K562 (cell line): Measurements from ENCODE around the gene ARL8A. TPM values are rescaled to one million over a fixed set of nuclear protein-coding genes. Genes with fewer than 3 reads are reported as not detected.
A peak's percentile ranks its signal among the peaks of the same experiment; 100 is the strongest.

Experiments used
- FOXA1 ChIP-seq: fragments of 450-650 bp; IDR thresholded peaks from 2 replicates; pipeline ENCODE4 v1.6.1; 2016; ENCODE audit warnings: mild to moderate bottlenecking, borderline replicate concordance
- HCFC1 ChIP-seq: IDR thresholded peaks from 2 replicates; pipeline ENCODE4 v1.6.1; 2012; ENCODE audit warnings: low read depth, low read length, improper control_type of control experiment
- HNRNPLL ChIP-seq: fragments of 200-400 bp; formaldehyde crosslinking; IDR thresholded peaks from 2 replicates; pipeline ENCODE4 v1.6.1; 2017; ENCODE audit warnings: low read length, low read depth, mild to moderate bottlenecking; ENCODE audit not compliant: poor library complexity, severe bottlenecking
- POLR2H ChIP-seq: IDR thresholded peaks from 2 replicates; pipeline ENCODE4 v1.6.1; 2016; ENCODE audit warnings: missing genetic modification characterization, low read depth, mild to moderate bottlenecking, control low read depth, missing compliant biosample characterization, moderate library complexity
- XRCC3 ChIP-seq: fragments of 450-650 bp; IDR thresholded peaks from 2 replicates; pipeline ENCODE4 v1.6.1; 2017; ENCODE audit warnings: mild to moderate bottlenecking, moderate library complexity
- XRCC5 ChIP-seq: fragments of 200-400 bp; formaldehyde crosslinking; IDR thresholded peaks from 2 replicates; pipeline ENCODE4 v1.6.1; 2017; ENCODE audit warnings: low read depth, mild to moderate bottlenecking, low read length
- ZNF212 ChIP-seq: fragments of 450-650 bp; formaldehyde crosslinking; IDR thresholded peaks from 2 replicates; pipeline ENCODE4 v1.4.0; 2020; ENCODE audit warnings: mild to moderate bottlenecking
- ZNF77 ChIP-seq: fragments of 250-450 bp; sonication (Bioruptor Pico); IDR thresholded peaks from 2 replicates; pipeline ENCODE4 v1.5.0; 2020
- polyA plus RNA-seq, 8 experiments: library from polyadenylated mRNA; depleted of rRNA in 4 of 8; stranded (reverse) in 5 of 8; unstranded in 3 of 8; fragments of >200 nt; fragmentation: Nextera tagmentation in 2 of 8; fragmentation: Illumina TruSeq in 1 of 8; extraction: Ambion mirVana in 2 of 8; extraction: Trizol in 1 of 8; gene quantifications; 2 replicates each; pipeline versions ENCODE4 v1.2.1 to v1.2.3, GENCODE V29; 2011 to 2014; ENCODE audit warnings: inconsistent platforms in 1 of 8, missing spikeins in 1 of 8
- total RNA-seq, 7 experiments: library from RNA; depleted of rRNA in 6 of 7; stranded (reverse); fragments of >200 nt in 6 of 7; fragmentation: Illumina TruSeq in 2 of 7; extraction: Trizol in 2 of 7; gene quantifications; 2 replicates each; pipeline versions ENCODE4 v1.2.1 to v1.2.3, GENCODE V29; 2011 to 2021; ENCODE audit warnings: low replicate concordance in 1 of 7
- TF ChIP-seq, protein P1 (sequence below), 3 experiments: fragments of 200-800 bp in 1 of 3; sonication (Bioruptor generic) in 1 of 3; sonication (generic) in 1 of 3; formaldehyde crosslinking in 1 of 3; IDR thresholded peaks; 2 replicates each; pipeline versions ENCODE4 v1.6.1 to v1.8.0; 2016 to 2022; ENCODE audit warnings: mild to moderate bottlenecking in 2 of 3, missing compliant biosample characterization in 2 of 3, missing genetic modification characterization in 2 of 3, missing genetic modification reagents in 1 of 3
- TF ChIP-seq, protein P2 (sequence below): fragments of 450-650 bp; IDR thresholded peaks from 2 replicates; pipeline ENCODE4 v1.6.1; 2016
- TF ChIP-seq, protein P3 (sequence below): fragments of 200-800 bp; sonication (Bioruptor generic); IDR thresholded peaks from 2 replicates; pipeline ENCODE4 v1.6.1; 2016; ENCODE audit warnings: missing genetic modification characterization, missing compliant biosample characterization
- TF ChIP-seq, protein P4 (sequence below): fragments of 450-650 bp; IDR thresholded peaks from 2 replicates; pipeline ENCODE4 v1.6.1; 2017; ENCODE audit warnings: mild to moderate bottlenecking, moderate library complexity
- TF ChIP-seq, protein P5 (sequence below): fragments of 250-450 bp; sonication (Bioruptor Pico); IDR thresholded peaks from 2 replicates; pipeline ENCODE4 v1.5.0; 2021; ENCODE audit warnings: mild to moderate bottlenecking, moderate library complexity

Gene ARL8A
- total and polyA plus RNA-seq, 9 of the 15 experiments (the other 6 are each of a cell fraction or from before 2014, with no cell fraction given): 0.17 to 27.3 (median 15.6) TPM

DNA sequence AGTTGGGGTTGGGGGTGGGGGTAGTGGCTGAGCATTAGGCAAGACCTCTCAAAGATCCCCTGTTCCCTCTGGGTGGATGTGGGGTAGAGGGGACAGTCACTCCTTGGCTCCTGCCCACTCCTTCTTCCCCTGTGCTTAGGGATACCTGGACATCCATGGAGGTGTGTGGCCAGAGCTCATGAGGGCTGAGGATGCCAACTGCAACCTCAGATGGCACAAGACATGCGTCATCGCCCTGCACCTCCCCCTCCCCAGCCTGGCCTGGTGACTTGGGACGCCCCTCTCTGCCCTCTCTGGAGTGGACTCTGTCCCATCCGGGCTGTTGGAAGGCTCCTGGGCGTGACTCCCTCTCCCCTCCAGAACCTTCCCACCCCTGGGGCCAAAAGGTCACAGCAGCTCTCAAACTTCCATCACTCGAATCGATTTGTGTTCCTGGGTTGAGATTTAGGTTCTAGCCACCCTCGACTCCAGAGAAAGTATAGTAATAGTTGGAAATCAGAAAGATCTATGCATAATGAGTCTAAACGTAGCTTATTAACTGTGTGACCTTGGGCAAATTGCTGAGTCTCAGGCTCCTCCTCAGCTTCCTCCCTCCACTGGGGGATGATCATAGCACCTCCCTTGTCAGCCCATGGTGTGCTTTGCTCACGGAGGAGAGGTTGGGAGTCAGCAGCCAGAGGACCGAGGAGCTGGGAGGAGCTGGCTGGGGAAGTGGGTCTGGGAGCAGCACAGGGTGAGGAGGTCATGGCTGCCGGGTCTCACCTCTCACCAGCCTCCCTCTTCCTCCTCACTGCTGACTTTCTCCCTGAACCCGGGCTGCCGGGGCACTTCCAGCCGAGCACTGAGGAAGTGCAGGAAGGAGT lies 18.1 kb upstream of the ARL8A start (continued):
- TF ChIP-seq, protein P1, sequence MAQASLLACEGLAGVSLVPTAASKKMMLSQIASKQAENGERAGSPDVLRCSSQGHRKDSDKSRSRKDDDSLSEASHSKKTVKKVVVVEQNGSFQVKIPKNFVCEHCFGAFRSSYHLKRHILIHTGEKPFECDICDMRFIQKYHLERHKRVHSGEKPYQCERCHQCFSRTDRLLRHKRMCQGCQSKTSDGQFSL (CRISPR knock-in tag; IDR thresholded peaks at IDR 0.05): 0 out of 2 replicates have a peak, but pooled peaks have one; percentile 10
- TF ChIP-seq, protein P1 (tag; IDR thresholded peaks at IDR 0.05): no peak
- TF ChIP-seq HCFC1: 0 out of 2 replicates have a peak, but pooled peaks have one; percentile 7
- TF ChIP-seq ZNF212 (CRISPR knock-in tag): no peak
- TF ChIP-seq POLR2H: no peak; the same call in 1 of the 2 replicates
- TF ChIP-seq FOXA1: no peak
- no peak for TF ChIP-seq ZNF77
- TF ChIP-seq, protein P2, sequence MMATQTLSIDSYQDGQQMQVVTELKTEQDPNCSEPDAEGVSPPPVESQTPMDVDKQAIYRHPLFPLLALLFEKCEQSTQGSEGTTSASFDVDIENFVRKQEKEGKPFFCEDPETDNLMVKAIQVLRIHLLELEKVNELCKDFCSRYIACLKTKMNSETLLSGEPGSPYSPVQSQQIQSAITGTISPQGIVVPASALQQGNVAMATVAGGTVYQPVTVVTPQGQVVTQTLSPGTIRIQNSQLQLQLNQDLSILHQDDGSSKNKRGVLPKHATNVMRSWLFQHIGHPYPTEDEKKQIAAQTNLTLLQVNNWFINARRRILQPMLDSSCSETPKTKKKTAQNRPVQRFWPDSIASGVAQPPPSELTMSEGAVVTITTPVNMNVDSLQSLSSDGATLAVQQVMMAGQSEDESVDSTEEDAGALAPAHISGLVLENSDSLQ: peak; percentile 45
- TF ChIP-seq XRCC5: no peak
- TF ChIP-seq, protein P3, sequence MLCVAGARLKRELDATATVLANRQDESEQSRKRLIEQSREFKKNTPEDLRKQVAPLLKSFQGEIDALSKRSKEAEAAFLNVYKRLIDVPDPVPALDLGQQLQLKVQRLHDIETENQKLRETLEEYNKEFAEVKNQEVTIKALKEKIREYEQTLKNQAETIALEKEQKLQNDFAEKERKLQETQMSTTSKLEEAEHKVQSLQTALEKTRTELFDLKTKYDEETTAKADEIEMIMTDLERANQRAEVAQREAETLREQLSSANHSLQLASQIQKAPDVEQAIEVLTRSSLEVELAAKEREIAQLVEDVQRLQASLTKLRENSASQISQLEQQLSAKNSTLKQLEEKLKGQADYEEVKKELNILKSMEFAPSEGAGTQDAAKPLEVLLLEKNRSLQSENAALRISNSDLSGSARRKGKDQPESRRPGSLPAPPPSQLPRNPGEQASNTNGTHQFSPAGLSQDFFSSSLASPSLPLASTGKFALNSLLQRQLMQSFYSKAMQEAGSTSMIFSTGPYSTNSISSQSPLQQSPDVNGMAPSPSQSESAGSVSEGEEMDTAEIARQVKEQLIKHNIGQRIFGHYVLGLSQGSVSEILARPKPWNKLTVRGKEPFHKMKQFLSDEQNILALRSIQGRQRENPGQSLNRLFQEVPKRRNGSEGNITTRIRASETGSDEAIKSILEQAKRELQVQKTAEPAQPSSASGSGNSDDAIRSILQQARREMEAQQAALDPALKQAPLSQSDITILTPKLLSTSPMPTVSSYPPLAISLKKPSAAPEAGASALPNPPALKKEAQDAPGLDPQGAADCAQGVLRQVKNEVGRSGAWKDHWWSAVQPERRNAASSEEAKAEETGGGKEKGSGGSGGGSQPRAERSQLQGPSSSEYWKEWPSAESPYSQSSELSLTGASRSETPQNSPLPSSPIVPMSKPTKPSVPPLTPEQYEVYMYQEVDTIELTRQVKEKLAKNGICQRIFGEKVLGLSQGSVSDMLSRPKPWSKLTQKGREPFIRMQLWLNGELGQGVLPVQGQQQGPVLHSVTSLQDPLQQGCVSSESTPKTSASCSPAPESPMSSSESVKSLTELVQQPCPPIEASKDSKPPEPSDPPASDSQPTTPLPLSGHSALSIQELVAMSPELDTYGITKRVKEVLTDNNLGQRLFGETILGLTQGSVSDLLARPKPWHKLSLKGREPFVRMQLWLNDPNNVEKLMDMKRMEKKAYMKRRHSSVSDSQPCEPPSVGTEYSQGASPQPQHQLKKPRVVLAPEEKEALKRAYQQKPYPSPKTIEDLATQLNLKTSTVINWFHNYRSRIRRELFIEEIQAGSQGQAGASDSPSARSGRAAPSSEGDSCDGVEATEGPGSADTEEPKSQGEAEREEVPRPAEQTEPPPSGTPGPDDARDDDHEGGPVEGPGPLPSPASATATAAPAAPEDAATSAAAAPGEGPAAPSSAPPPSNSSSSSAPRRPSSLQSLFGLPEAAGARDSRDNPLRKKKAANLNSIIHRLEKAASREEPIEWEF (CRISPR knock-in tag): no peak
- TF ChIP-seq, protein P4, sequence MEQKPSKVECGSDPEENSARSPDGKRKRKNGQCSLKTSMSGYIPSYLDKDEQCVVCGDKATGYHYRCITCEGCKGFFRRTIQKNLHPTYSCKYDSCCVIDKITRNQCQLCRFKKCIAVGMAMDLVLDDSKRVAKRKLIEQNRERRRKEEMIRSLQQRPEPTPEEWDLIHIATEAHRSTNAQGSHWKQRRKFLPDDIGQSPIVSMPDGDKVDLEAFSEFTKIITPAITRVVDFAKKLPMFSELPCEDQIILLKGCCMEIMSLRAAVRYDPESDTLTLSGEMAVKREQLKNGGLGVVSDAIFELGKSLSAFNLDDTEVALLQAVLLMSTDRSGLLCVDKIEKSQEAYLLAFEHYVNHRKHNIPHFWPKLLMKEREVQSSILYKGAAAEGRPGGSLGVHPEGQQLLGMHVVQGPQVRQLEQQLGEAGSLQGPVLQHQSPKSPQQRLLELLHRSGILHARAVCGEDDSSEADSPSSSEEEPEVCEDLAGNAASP: no peak
- TF ChIP-seq, protein P5, sequence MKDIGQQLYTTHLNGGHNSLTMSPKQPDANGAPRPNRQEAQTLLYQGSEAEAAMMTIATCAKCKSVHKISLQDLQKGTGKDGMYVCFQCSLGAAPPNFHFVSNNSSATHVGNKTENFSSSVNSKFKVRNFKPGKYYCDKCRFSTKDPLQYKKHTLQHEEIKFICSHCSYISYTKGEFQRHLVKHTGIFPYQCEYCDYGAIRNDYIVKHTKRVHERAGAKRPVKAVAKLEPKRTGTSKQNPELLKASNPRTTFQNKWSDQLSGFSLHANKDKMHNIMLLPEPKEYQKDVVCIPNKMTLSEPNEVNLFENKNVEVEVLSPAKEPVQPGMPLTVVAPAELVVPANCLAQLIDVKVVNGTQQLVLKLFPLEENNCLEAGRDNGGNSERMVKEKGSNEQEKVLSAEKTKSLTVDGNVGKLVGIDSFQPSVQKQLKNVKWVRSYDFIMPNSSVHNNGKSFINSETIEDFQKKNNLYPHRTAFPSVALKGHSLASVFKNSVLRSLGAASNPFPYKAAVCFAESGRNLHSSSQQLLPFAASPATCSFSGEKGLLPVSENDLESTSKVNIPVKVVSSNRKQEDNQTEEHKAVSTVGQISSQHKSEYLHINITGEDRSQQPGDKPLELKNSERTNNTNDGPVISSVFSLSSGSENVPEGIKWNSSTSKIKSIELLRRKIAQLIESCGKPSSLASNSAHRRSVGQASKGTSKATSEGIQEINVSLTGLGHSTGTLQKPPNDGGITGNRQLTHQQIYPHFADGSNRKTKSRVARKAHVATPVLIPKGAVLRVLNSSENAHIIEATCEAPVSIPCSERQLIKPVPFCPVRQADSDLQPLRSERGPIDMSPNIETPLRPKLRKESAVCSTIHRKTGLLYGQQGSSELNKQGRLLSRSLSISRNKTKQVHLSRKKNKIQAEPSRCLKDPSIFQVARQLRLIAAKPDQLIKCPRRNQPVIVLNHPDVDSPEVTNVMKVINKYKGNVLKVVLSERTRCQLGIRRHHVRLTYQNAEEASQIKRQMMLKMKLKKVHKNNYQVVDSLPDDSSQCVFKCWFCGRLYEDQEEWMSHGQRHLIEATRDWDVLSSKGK: no peak
- no peak for TF ChIP-seq HNRNPLL
- no peak for TF ChIP-seq XRCC3
